Measurements from ENCODE around the gene FBXL3.
"Not testable (repeated sequence)": the region's sequence is repeated elsewhere in the genome, so short reads cannot be mapped to it uniquely, and the experiment has no call there.

The FBXL3 gene

GRCh38 chr13:77016888-77017623, 9.9 kb downstream of the FBXL3 start:
- no peak for TF ChIP-seq CTCF (IDR thresholded peaks at IDR 0.05)
- H3K27me3 ChIP-seq (ENCODE audit: control insufficient read depth, insufficient read depth, low read length): no peaks in the 10 kb centered on the region
- H3K4me3 ChIP-seq (ENCODE audit: low read depth, low read length): no peak overlapping the region
- no peaks in the 10 kb centered on the region for H3K4me1 ChIP-seq
- peaks cover 4% of the 10 kb centered on the region for H3K79me2 ChIP-seq
- H3K9me3 ChIP-seq (ENCODE audit: control insufficient read depth, low read length): no peaks in the 10 kb centered on the region
- no peak overlapping the region for H3K4me2 ChIP-seq (ENCODE audit: low read length)
- no peak overlapping the region for H3K27ac ChIP-seq
- no peak overlapping the region for H3K9ac ChIP-seq
- peaks cover 3% of the 10 kb centered on the region for H3K36me3 ChIP-seq (ENCODE audit: control insufficient read depth, insufficient read depth, low read length)
- H2AFZ ChIP-seq: no peak overlapping the region

GRCh38 chr13:77016251-77016812, 10.6 kb downstream of the FBXL3 start:
- H3K79me2 ChIP-seq: peaks cover 4% of the 10 kb centered on the region
- no peaks in the 10 kb centered on the region for H3K9me3 ChIP-seq (ENCODE audit: control insufficient read depth, low read length)
- no peak overlapping the region for H2AFZ ChIP-seq
- peaks cover 3% of the 10 kb centered on the region for H3K36me3 ChIP-seq (ENCODE audit: control insufficient read depth, insufficient read depth, low read length)
- peak overlapping the region; percentile 42 for H3K4me2 ChIP-seq (ENCODE audit: low read length)
- no peaks in the 10 kb centered on the region for H3K4me1 ChIP-seq
- no peak overlapping the region for H3K9ac ChIP-seq
- H3K27me3 ChIP-seq (ENCODE audit: control insufficient read depth, insufficient read depth, low read length): no peaks in the 10 kb centered on the region
- no peak overlapping the region for H3K4me3 ChIP-seq (ENCODE audit: low read depth, low read length)
- no peak for TF ChIP-seq CTCF (IDR thresholded peaks at IDR 0.05)
- H3K27ac ChIP-seq: no peak overlapping the region

GRCh38 chr13:77014906-77015685, 11.9 kb downstream of the FBXL3 start:
- Histone ChIP-seq H2AFZ (no peak overlapping the region), H3K27me3 (ENCODE audit: control insufficient read depth, insufficient read depth, low read length) (no peaks in the 10 kb centered on the region), H3K4me2 (ENCODE audit: low read length) (no peak overlapping the region), H3K36me3 (ENCODE audit: control insufficient read depth, insufficient read depth, low read length) (peaks cover 3% of the 10 kb centered on the region), H3K27ac (no peak overlapping the region), H3K79me2 (peaks cover 4% of the 10 kb centered on the region), H3K9ac (no peak overlapping the region), H3K4me1 (no peaks in the 10 kb centered on the region), H3K9me3 (ENCODE audit: control insufficient read depth, low read length) (no peaks in the 10 kb centered on the region), H3K4me3 (ENCODE audit: low read depth, low read length) (no peak overlapping the region)
- TF ChIP-seq CTCF (IDR thresholded peaks at IDR 0.05): no peak

- TF ChIP-seq CTCF (IDR thresholded peaks at IDR 0.05): no peak
- H3K4me1 ChIP-seq: no peaks in the 10 kb centered on the region
- no peak overlapping the region for H3K27ac ChIP-seq
- H3K27me3 ChIP-seq (ENCODE audit: control insufficient read depth, insufficient read depth, low read length): no peaks in the 10 kb centered on the region
- no peak overlapping the region for H2AFZ ChIP-seq
- no peak overlapping the region for H3K4me2 ChIP-seq (ENCODE audit: low read length)
- peaks cover 3% of the 10 kb centered on the region for H3K36me3 ChIP-seq (ENCODE audit: control insufficient read depth, insufficient read depth, low read length)
- no peaks in the 10 kb centered on the region for H3K9me3 ChIP-seq (ENCODE audit: control insufficient read depth, low read length)
- no peaks in the 10 kb centered on the region for H3K79me2 ChIP-seq
- H3K9ac ChIP-seq: no peak overlapping the region
- no peak overlapping the region for H3K4me3 ChIP-seq (ENCODE audit: low read depth, low read length)
These were observed 13.0 kb downstream of the FBXL3 start for GRCh38 chr13:77013853-77014542.

GRCh38 chr13:77009719-77010118, 17.2 kb downstream of the FBXL3 start:
- H3K27ac ChIP-seq; H3K4me2 ChIP-seq (ENCODE audit: low read length); H2AFZ ChIP-seq; H3K27me3 ChIP-seq (ENCODE audit: control insufficient read depth, insufficient read depth, low read length); H3K9ac ChIP-seq; H3K4me3 ChIP-seq (ENCODE audit: low read depth, low read length); H3K4me1 ChIP-seq; H3K36me3 ChIP-seq (ENCODE audit: control insufficient read depth, insufficient read depth, low read length); H3K79me2 ChIP-seq; H3K9me3 ChIP-seq (ENCODE audit: control insufficient read depth, low read length): not testable (repeated sequence)
